GM23248 (cell line): ENCODE data around the gene TUBB3. TPM values are rescaled to one million over a fixed set of nuclear protein-coding genes. Genes with fewer than 3 reads are reported as not detected.

Experiments used
- DNase-seq: peaks from one replicate; pipeline ENCODE4 v3.0.0-alpha.2; 2015
- H2AFZ ChIP-seq: fragments of 200-600 bp; sonication (generic); 2 replicates; pipeline ENCODE4 v1.6.1; 2016; ENCODE audit warnings: antibody characterized with exemption
- H3F3A ChIP-seq: fragments of 200-600 bp; sonication (generic); 2 replicates; pipeline ENCODE4 v1.6.1; 2016; ENCODE audit warnings: mild to moderate bottlenecking, antibody characterized with exemption, mixed run types; ENCODE audit not compliant: insufficient read depth
- H3K27ac ChIP-seq: fragments of 200-600 bp; sonication (generic); 2 replicates; pipeline ENCODE4 v1.5.1; 2016; ENCODE audit warnings: mild to moderate bottlenecking
- H3K27me3 ChIP-seq: fragments of 200-600 bp; sonication (generic); replicated peaks from 2 replicates; pipeline ENCODE4 v1.6.1; 2016; ENCODE audit warnings: mild to moderate bottlenecking; ENCODE audit not compliant: insufficient read depth
- H3K36me3 ChIP-seq: fragments of 200-600 bp; sonication (generic); 2 replicates; pipeline ENCODE4 v1.6.1; 2016; ENCODE audit warnings: low read depth, mild to moderate bottlenecking
- H3K4me1 ChIP-seq: fragments of 200-600 bp; sonication (generic); 2 replicates; pipeline ENCODE4 v1.6.1; 2016; ENCODE audit warnings: mild to moderate bottlenecking; ENCODE audit not compliant: insufficient read depth
- H3K4me2 ChIP-seq: fragments of 200-600 bp; sonication (generic); one replicate; pipeline ENCODE4 v1.6.1; 2016; ENCODE audit warnings: mild to moderate bottlenecking; ENCODE audit not compliant: unreplicated experiment
- H3K4me3 ChIP-seq: fragments of 200-600 bp; sonication (generic); 2 replicates; pipeline ENCODE4 v1.5.1; 2016; ENCODE audit warnings: mild to moderate bottlenecking
- H3K79me2 ChIP-seq: fragments of 200-600 bp; sonication (generic); 2 replicates; pipeline ENCODE4 v1.6.1; 2016; ENCODE audit warnings: mild to moderate bottlenecking; ENCODE audit not compliant: insufficient read depth
- H3K9ac ChIP-seq: fragments of 200-600 bp; sonication (generic); 2 replicates; pipeline ENCODE4 v1.6.1; 2016; ENCODE audit warnings: mild to moderate bottlenecking
- H3K9me2 ChIP-seq: fragments of 200-600 bp; sonication (generic); 2 replicates; pipeline ENCODE4 v1.6.1; 2016; ENCODE audit warnings: mixed run types, mild to moderate bottlenecking, moderate library complexity; ENCODE audit not compliant: insufficient read depth
- H3K9me3 ChIP-seq: fragments of 200-600 bp; sonication (generic); one replicate; pipeline ENCODE4 v1.6.1; 2017; ENCODE audit warnings: low read depth
- H4K20me1 ChIP-seq: fragments of 200-600 bp; sonication (generic); 2 replicates; pipeline ENCODE4 v1.6.0; 2016; ENCODE audit not compliant: insufficient read depth
- EZH2 ChIP-seq: fragments of 200-600 bp; sonication (generic); IDR thresholded peaks from 2 replicates; pipeline ENCODE4 v1.6.1; 2018; ENCODE audit warnings: antibody characterized with exemption, mild to moderate bottlenecking; ENCODE audit not compliant: insufficient read depth, poor library complexity, severe bottlenecking
- EZH2phosphoT487 ChIP-seq: fragments of 200-600 bp; sonication (generic); IDR thresholded peaks from 2 replicates; pipeline ENCODE4 v1.6.1; 2018; ENCODE audit warnings: antibody characterized with exemption, moderate library complexity, mild to moderate bottlenecking, low read depth; ENCODE audit not compliant: insufficient read depth
- WGBS, 2 experiments: methylation state at CpG; one replicate each; pipeline ENCODE4 v1.1.6; 2015 to 2017; ENCODE audit warnings: low lambda C conversion rate in 2 of 2, low coverage in 1 of 2; ENCODE audit errors: missing lambda C conversion rate in 2 of 2; 5-methylcytosine and 5-hydroxymethylcytosine counted together
- in situ Hi-C: fragments of 300-500 bp; cut with MboI; formaldehyde crosslinking; loops from 2 replicates; pipeline ENCODE4 v1.15.0; 2020
- polyA plus RNA-seq: library from polyadenylated mRNA; unstranded; fragments of >200 nt; fragmentation: Nextera tagmentation; extraction: Ambion mirVana; gene quantifications from 2 replicates; pipeline ENCODE4 v1.2.1, GENCODE V29; 2016
- total RNA-seq: library from RNA; depleted of rRNA; stranded (reverse); fragments of >200 nt; shearing (Covaris generic); gene quantifications from 2 replicates; pipeline ENCODE4 v1.2.3, GENCODE V29; 2014

Gene TUBB3
- total and polyA plus RNA-seq, 2 experiments from 2014 or later: 95.8 to 215 TPM

- H3K4me2 ChIP-seq: no peak overlapping the region
- H3K79me2 ChIP-seq: peaks cover 47% of the 10 kb centered on the region
- H3F3A ChIP-seq: peaks cover 6% of the 10 kb centered on the region; the same call in 1 of the 2 replicates
- no peaks in the 10 kb centered on the region for H3K27me3 ChIP-seq
- no peak overlapping the region for H3K9ac ChIP-seq
- WGBS, 2 experiments: 97 to 98% methylated on average over 6 of the region's 6 CpGs
- H3K9me3 ChIP-seq: no peaks in the 10 kb centered on the region
- no peaks in the 10 kb centered on the region for H4K20me1 ChIP-seq
- no peaks in the 10 kb centered on the region for H3K9me2 ChIP-seq
- no peak overlapping the region for H2AFZ ChIP-seq
- no peaks in the 10 kb centered on the region for H3K36me3 ChIP-seq
- H3K4me3 ChIP-seq: no peak overlapping the region
- no peak for TF ChIP-seq EZH2phosphoT487
- TF ChIP-seq EZH2: no peak
- peaks cover 17% of the 10 kb centered on the region for H3K4me1 ChIP-seq
- in situ Hi-C loops: no loop called here
- DNase-seq: no peak
- H3K27ac ChIP-seq: no peak overlapping the region
These were observed 46.7 kb downstream of the TUBB3 start for GRCh38 chr16:89969741-89970410.

GRCh38 chr16:89971495-89972243 lies 48.5 kb downstream of the TUBB3 start:
- H3K9me3 ChIP-seq: no peaks in the 10 kb centered on the region
- H4K20me1 ChIP-seq: no peaks in the 10 kb centered on the region
- H3K36me3 ChIP-seq: no peaks in the 10 kb centered on the region
- peak overlapping the region; percentile 87 for H3K4me2 ChIP-seq
- in situ Hi-C loops: no loop called here
- H3K4me1 ChIP-seq: peaks cover 17% of the 10 kb centered on the region
- peak overlapping the region; percentile 96 for H3K4me3 ChIP-seq
- TF ChIP-seq EZH2phosphoT487 (no peak), EZH2 (no peak)
- H3K9me2 ChIP-seq: no peaks in the 10 kb centered on the region
- H3K79me2 ChIP-seq: peaks cover 65% of the 10 kb centered on the region
- peak overlapping the region; percentile 80 for H3K27ac ChIP-seq
- 57 to 58% methylated on average over 40 to 42 of the region's 42 CpGs for WGBS, 2 experiments
- H3K9ac ChIP-seq: peak overlapping the region; percentile 93
- H2AFZ ChIP-seq: peak overlapping the region; percentile 96
- H3K27me3 ChIP-seq: no peaks in the 10 kb centered on the region
- no peak for DNase-seq
- H3F3A ChIP-seq: 0 out of 2 replicates have a peak, but pooled peaks cover 6% of the 10 kb centered on the region

GRCh38 chr16:89972244-89973234 lies 49.4 kb downstream of the TUBB3 start:
- WGBS, 2 experiments: 1% methylated on average over 84 to 96 of the region's 104 CpGs

DNA sequence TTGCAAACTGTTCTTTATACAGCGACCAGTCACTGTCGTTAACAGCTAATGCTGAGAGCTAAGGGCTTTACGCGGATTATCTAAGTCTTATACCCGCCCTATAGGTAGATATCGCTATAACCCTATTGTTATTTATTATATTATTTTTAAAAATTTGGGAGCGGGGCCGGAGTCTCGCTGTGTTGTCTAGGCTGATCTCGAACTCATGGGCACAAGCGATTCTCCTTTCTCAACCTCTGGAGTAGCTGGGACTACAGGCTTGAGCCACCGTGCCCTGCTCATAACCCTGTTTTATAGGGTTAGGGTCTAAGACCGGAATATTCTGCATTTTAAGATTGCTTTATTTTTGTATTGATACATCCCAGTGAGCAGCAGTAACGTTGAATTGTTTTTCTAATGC lies 50.1 kb downstream of the TUBB3 start:
- no peaks in the 10 kb centered on the region for H3K27me3 ChIP-seq
- peak overlapping the region; percentile 80 for H3K27ac ChIP-seq
- H3K36me3 ChIP-seq: no peaks in the 10 kb centered on the region
- no peaks in the 10 kb centered on the region for H4K20me1 ChIP-seq
- 3 to 4% methylated on average over 14 of the region's 14 CpGs for WGBS, 2 experiments
- H3K79me2 ChIP-seq: peaks cover 80% of the 10 kb centered on the region
- peak overlapping the region; percentile 96 for H2AFZ ChIP-seq
- in situ Hi-C loops: no loop called here
- peaks cover 17% of the 10 kb centered on the region for H3K4me1 ChIP-seq
- no peaks in the 10 kb centered on the region for H3K9me3 ChIP-seq
- 0 out of 2 replicates have a peak, but pooled peaks cover 6% of the 10 kb centered on the region for H3F3A ChIP-seq
- peak overlapping the region; percentile 87 for H3K4me2 ChIP-seq
- no peak for DNase-seq
- H3K9ac ChIP-seq: peak overlapping the region; percentile 93
- TF ChIP-seq EZH2phosphoT487 (no peak), EZH2 (no peak)
- H3K4me3 ChIP-seq: peak overlapping the region; percentile 96
- no peaks in the 10 kb centered on the region for H3K9me2 ChIP-seq

More at GRCh38 chr16:89972244-89973234, 49.4 kb downstream of the TUBB3 start:
- Histone ChIP-seq H3K27me3 (no peaks in the 10 kb centered on the region), H3K9ac (peak overlapping the region; percentile 93), H3K27ac (peak overlapping the region; percentile 80), H2AFZ (peak overlapping the region; percentile 96), H3K9me3 (no peaks in the 10 kb centered on the region), H3K79me2 (peaks cover 73% of the 10 kb centered on the region), H3F3A (0 out of 2 replicates have a peak, but pooled peaks cover 6% of the 10 kb centered on the region), H3K4me1 (peaks cover 17% of the 10 kb centered on the region), H3K4me2 (peak overlapping the region; percentile 87), H3K9me2 (no peaks in the 10 kb centered on the region), H4K20me1 (no peaks in the 10 kb centered on the region), H3K36me3 (no peaks in the 10 kb centered on the region), H3K4me3 (peak overlapping the region; percentile 96)
- no peak for TF ChIP-seq EZH2phosphoT487
- no peak for TF ChIP-seq EZH2
- in situ Hi-C loops: no loop called here
- DNase-seq: peak; percentile 95
